H1 (cell line): ENCODE results near the gene NUBP2. TPM values are rescaled to one million over a fixed set of nuclear protein-coding genes. Genes with fewer than 3 reads are reported as not detected.

ENCODE experiments used
- CTCF ChIA-PET: fragments of 300-600 bp; sonication (Branson Sonifier 250); formaldehyde crosslinking; loops from one replicate; lab custom pipeline; 2021; ENCODE audit not compliant: partially characterized antibody; lab: Charles Lee
- POLR2A ChIA-PET: fragments of 300-600 bp; sonication (Branson Sonifier 250); formaldehyde crosslinking; loops from one replicate; lab custom pipeline; 2021; ENCODE audit warnings: inconsistent platforms; ENCODE audit not compliant: partially characterized antibody; lab: Charles Lee
- DNase-seq, 2 experiments: peaks; one replicate each; pipeline versions ENCODE4 v3.0.0 to v3.0.0-alpha.2; 2010 to 2022; ENCODE audit warnings: low spot score in 2 of 2, low read depth in 1 of 2, mixed read lengths in 1 of 2
- FAIRE-seq: peaks from 2 replicates; lab custom pipeline; 2011; peaks lifted over from hg19 to GRCh38; lab: Jason Lieb, UNC
- H2AFZ ChIP-seq: 2 replicates; pipeline ENCODE4 v1.8.1; 2012; ENCODE audit warnings: low read length, inconsistent platforms
- H2AK5ac ChIP-seq: 2 replicates; pipeline ENCODE4 v1.6.1; 2013; ENCODE audit warnings: low read depth, low read length
- H2BK120ac ChIP-seq: replicated peaks from 2 replicates; pipeline ENCODE3; 2013; ENCODE audit warnings: low read depth, low read length, inconsistent platforms
- H2BK12ac ChIP-seq: 2 replicates; pipeline ENCODE4 v1.6.1; 2013; ENCODE audit warnings: low read depth, low read length
- H2BK15ac ChIP-seq: 2 replicates; pipeline ENCODE4 v1.6.1; 2013; ENCODE audit warnings: low read length
- H2BK20ac ChIP-seq: 2 replicates; pipeline ENCODE4 v1.6.1; 2013; ENCODE audit warnings: low read length
- H2BK5ac ChIP-seq: 2 replicates; pipeline ENCODE4 v1.6.1; 2013; ENCODE audit warnings: low read depth, low read length
- H3K14ac ChIP-seq: 2 replicates; pipeline ENCODE4 v1.6.1; 2013; ENCODE audit warnings: inconsistent platforms; ENCODE audit not compliant: insufficient read length
- H3K18ac ChIP-seq: 2 replicates; pipeline ENCODE4 v1.6.1; 2013; ENCODE audit warnings: low read length; ENCODE audit errors: extremely low read depth
- H3K23ac ChIP-seq: 2 replicates; pipeline ENCODE4 v1.6.1; 2013; ENCODE audit warnings: inconsistent platforms; ENCODE audit not compliant: insufficient read length
- H3K23me2 ChIP-seq: 2 replicates; pipeline ENCODE4 v1.6.1; 2013; ENCODE audit warnings: low read depth, low read length
- H3K27ac ChIP-seq: 2 replicates; pipeline ENCODE4 v1.6.1; 2011; ENCODE audit warnings: low read depth, low read length, inconsistent platforms
- H3K27me3 ChIP-seq, 4 experiments: replicated peaks in 1 of 4; 1 replicate in 1 of 4; 2 replicates in 3 of 4; pipeline versions ENCODE4 v1.6.1 to v1.8.1; 2011 to 2013; ENCODE audit warnings: low read length in 3 of 4, mild to moderate bottlenecking in 3 of 4, inconsistent platforms in 2 of 4, mixed read lengths in 2 of 4, moderate library complexity in 1 of 4; ENCODE audit not compliant: control insufficient read depth in 3 of 4, insufficient read depth in 3 of 4; ENCODE audit errors: extremely low read depth in 1 of 4
- H3K36me3 ChIP-seq, 4 experiments: 2 replicates each; pipeline versions ENCODE4 v1.6.1 to v1.8.1; 2011 to 2013; ENCODE audit warnings: mild to moderate bottlenecking in 4 of 4, low read length in 3 of 4, moderate library complexity in 2 of 4, control low read depth in 1 of 4, inconsistent platforms in 1 of 4; ENCODE audit not compliant: insufficient read depth in 4 of 4, control insufficient read depth in 2 of 4
- H3K4ac ChIP-seq: replicated peaks from 2 replicates; pipeline ENCODE3; 2013; ENCODE audit warnings: low read length, low read depth, mixed read lengths, inconsistent platforms; ENCODE audit not compliant: insufficient read length
- H3K4me1 ChIP-seq, 4 experiments: replicated peaks in 1 of 4; 1 replicate in 1 of 4; 2 replicates in 3 of 4; pipeline versions ENCODE4 v1.6.1 to v1.8.1; 2011 to 2013; ENCODE audit warnings: low read length in 3 of 4, inconsistent platforms in 2 of 4, mixed read lengths in 1 of 4; ENCODE audit not compliant: insufficient read depth in 4 of 4, control insufficient read depth in 3 of 4
- H3K4me2 ChIP-seq, 2 experiments: 2 replicates each; pipeline versions ENCODE4 v1.6.1 to v1.8.1; 2011 to 2013; ENCODE audit warnings: low read depth in 2 of 2, low read length in 2 of 2, control low read depth in 1 of 2, inconsistent platforms in 1 of 2, mild to moderate bottlenecking in 1 of 2; ENCODE audit not compliant: insufficient read depth in 1 of 2
- H3K4me3 ChIP-seq, 4 experiments: fragments of 200-600, 300-600 bp in 1 of 4; sonication (generic), shearing (Covaris generic), sonication (Bioruptor Twin) in 1 of 4; 2 replicates each; pipeline versions ENCODE4 v1.5.1 to v1.8.1; 2011 to 2016; ENCODE audit warnings: low read length in 4 of 4, low read depth in 3 of 4, control low read depth in 2 of 4, inconsistent platforms in 2 of 4, mild to moderate bottlenecking in 2 of 4, mixed read lengths in 1 of 4, moderate library complexity in 1 of 4; ENCODE audit not compliant: insufficient read depth in 2 of 4; ENCODE audit errors: extremely low read depth in 1 of 4
- H3K56ac ChIP-seq: replicated peaks from 2 replicates; pipeline ENCODE3; 2013; ENCODE audit warnings: low read depth, mild to moderate bottlenecking, mixed read lengths, low read length, inconsistent platforms; ENCODE audit not compliant: insufficient read length
- H3K79me1 ChIP-seq: 2 replicates; pipeline ENCODE4 v1.6.1; 2013; ENCODE audit warnings: low read depth, low read length, control low read depth
- H3K79me2 ChIP-seq, 2 experiments: 2 replicates each; pipeline versions ENCODE4 v1.6.1 to v1.8.1; 2012 to 2013; ENCODE audit warnings: low read length in 2 of 2, mild to moderate bottlenecking in 2 of 2, inconsistent platforms in 1 of 2; ENCODE audit not compliant: insufficient read depth in 2 of 2, control insufficient read depth in 1 of 2
- H3K9ac ChIP-seq, 4 experiments: replicated peaks in 1 of 4; 1 replicate in 1 of 4; 2 replicates in 3 of 4; pipeline versions ENCODE4 v1.6.1 to v1.8.1; 2011 to 2013; ENCODE audit warnings: low read depth in 3 of 4, low read length in 3 of 4, control low read depth in 2 of 4, mild to moderate bottlenecking in 2 of 4, moderate library complexity in 2 of 4, inconsistent platforms in 1 of 4; ENCODE audit errors: extremely low read depth in 1 of 4
- H3K9me3 ChIP-seq, 2 experiments: 2 replicates each; pipeline versions ENCODE4 v1.6.1 to v1.8.1; 2012 to 2013; ENCODE audit warnings: mild to moderate bottlenecking in 2 of 2, moderate library complexity in 2 of 2, control low read depth in 1 of 2, inconsistent platforms in 1 of 2, low read depth in 1 of 2, low read length in 1 of 2, mixed read lengths in 1 of 2; ENCODE audit not compliant: insufficient read depth in 2 of 2
- H4K20me1 ChIP-seq, 2 experiments: replicated peaks in 1 of 2; 2 replicates each; pipeline versions ENCODE3 to v1.8.1; 2011 to 2013; ENCODE audit warnings: inconsistent platforms in 2 of 2, low read length in 2 of 2, mild to moderate bottlenecking in 1 of 2; ENCODE audit not compliant: insufficient read depth in 2 of 2, control insufficient read depth in 1 of 2
- H4K5ac ChIP-seq: 2 replicates; pipeline ENCODE4 v1.6.1; 2013; ENCODE audit warnings: low read length, low read depth, mixed read lengths, inconsistent platforms; ENCODE audit not compliant: insufficient read length
- H4K8ac ChIP-seq: 2 replicates; pipeline ENCODE4 v1.8.0; 2013; ENCODE audit warnings: mild to moderate bottlenecking, moderate library complexity, low read length, inconsistent platforms; ENCODE audit not compliant: insufficient read depth; ENCODE audit errors: extremely low read depth
- H4K91ac ChIP-seq: replicated peaks from 2 replicates; pipeline ENCODE3; 2013; ENCODE audit warnings: low read length, mixed read lengths, inconsistent platforms; ENCODE audit not compliant: insufficient read length
- ASH2L ChIP-seq: fragments of 200-600, 300-600 bp; sonication (generic); IDR thresholded peaks from one replicate; pipeline ENCODE4 v1.7.1; 2017; ENCODE audit warnings: low read length
- EZH2 ChIP-seq: fragments of 200-600 bp; sonication (generic); IDR thresholded peaks from 2 replicates; pipeline ENCODE4 v1.7.1; 2012; ENCODE audit warnings: low read depth, mild to moderate bottlenecking, moderate library complexity, low read length, inconsistent platforms; ENCODE audit not compliant: severe bottlenecking
- GTF2F1 ChIP-seq: IDR thresholded peaks from 2 replicates; pipeline ENCODE4 v1.6.1; 2012; ENCODE audit warnings: low read depth, low read length, improper control_type of control experiment, borderline replicate concordance
- SUZ12 ChIP-seq: fragments of 200-600 bp; sonication (generic); IDR thresholded peaks from 2 replicates; pipeline ENCODE4 v1.6.1; 2012; ENCODE audit warnings: mild to moderate bottlenecking, inconsistent platforms, low read length, moderate library complexity, mixed read lengths
- WGBS, 2 experiments: shearing (Covaris generic) in 1 of 2; methylation state at CpG; one replicate each; pipeline versions ENCODE4 v1.1.6 to v1.1.7; 2013 to 2015; ENCODE audit warnings: low lambda C conversion rate in 2 of 2, mixed read lengths in 2 of 2, inconsistent platforms in 1 of 2, low coverage in 1 of 2, missing lambda C conversion rate in 1 of 2; ENCODE audit not compliant: insufficient replicate concordance in 2 of 2, insufficient coverage in 1 of 2, insufficient read length in 1 of 2; ENCODE audit errors: extremely low coverage in 1 of 2, missing lambda C conversion rate in 1 of 2; 5-methylcytosine and 5-hydroxymethylcytosine counted together
- polyA plus RNA-seq, 7 experiments: library from polyadenylated mRNA; depleted of rRNA in 3 of 7; stranded (reverse) in 5 of 7; unstranded in 2 of 7; fragments of >200 nt in 5 of 7; fragments of 200-250 nt in 2 of 7; gene quantifications; 1 replicate in 5 of 7; 2 replicates in 1 of 7; 4 replicates in 1 of 7; pipeline versions ENCODE4 v1.2.1 to v1.2.3, GENCODE V29; 2011 to 2013; ENCODE audit warnings: missing spikeins in 2 of 7, mixed read lengths in 2 of 7
- total RNA-seq: library from RNA; stranded (reverse); fragmentation: NEBNext Ultra II Directional; extraction: Animal tissue kit (Norgen Biotek cat#: 25700); gene quantifications from 2 replicates; pipeline ENCODE4 v1.2.1, GENCODE V29; 2021
- TF ChIP-seq, protein P1 (sequence below), 3 experiments: IDR thresholded peaks; 1 replicate in 2 of 3; 2 replicates in 1 of 3; pipeline versions ENCODE4 v1.5.1 to v1.6.1; 2011; ENCODE audit warnings: low read length in 3 of 3, mild to moderate bottlenecking in 3 of 3, inconsistent platforms in 2 of 3, low read depth in 1 of 3, moderate library complexity in 1 of 3; ENCODE audit not compliant: insufficient read depth in 1 of 3; ENCODE audit errors: control extremely low read depth in 1 of 3
- TF ChIP-seq, protein P2 (sequence below): IDR thresholded peaks from 2 replicates; pipeline ENCODE4 v1.6.1; 2012; ENCODE audit warnings: low read length, inconsistent platforms

The NUBP2 gene
- total and polyA plus RNA-seq, 2 of the 8 experiments (the other 6 are each of a cell fraction or from before 2014, with no cell fraction given) = 70.3 to 96.9 TPM

DNA sequence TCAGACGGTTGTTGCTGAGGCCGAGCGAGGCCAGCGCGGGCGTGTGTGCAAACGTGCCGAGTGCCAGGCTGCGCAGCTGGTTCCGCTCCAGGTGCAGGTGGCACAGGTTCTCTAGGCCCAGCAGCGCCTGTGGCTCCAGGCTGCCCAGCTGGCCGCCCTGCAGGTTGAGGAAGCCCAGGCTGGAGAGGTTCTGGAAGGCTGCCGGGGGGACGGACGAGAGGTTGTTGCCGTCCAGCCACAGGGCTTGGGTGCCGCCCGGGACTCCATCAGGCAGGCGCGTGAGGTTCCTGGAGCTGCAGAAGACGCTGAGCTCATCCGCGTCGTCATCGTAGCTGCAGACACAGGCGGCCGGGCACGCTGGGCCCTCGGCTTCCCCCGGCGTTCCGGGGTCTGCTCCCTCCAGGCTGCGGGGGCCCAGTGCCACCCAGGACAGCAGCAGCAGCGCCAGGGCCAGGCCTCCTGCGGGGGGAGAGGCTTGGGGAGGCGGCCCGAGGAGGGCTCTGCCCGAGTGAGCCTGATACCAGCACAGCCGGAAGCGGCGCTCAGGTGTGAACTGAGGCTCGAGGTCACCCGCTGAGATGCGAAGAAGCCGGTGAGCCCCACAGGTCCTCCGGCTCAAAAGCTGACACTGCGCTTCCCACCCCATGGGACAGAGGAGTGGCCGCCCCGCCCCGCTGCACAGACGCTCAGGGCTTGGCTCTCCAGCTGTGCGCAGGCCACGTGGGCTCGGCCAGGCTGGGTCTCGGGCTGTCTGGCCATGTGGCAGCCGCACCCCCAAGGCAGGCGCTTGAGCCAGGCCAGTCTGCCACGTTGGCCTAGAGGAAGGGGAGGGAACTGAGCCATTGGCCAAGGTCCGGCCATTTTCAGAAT, 9.4 kb downstream of the NUBP2 start:
- Histone ChIP-seq H3K36me3 (peaks cover 0 to 37% (median 2%) of the 10 kb centered on the region in 4 experiments; a peak in 4 of 8 replicates), H3K9me3 (peaks cover 0 to 1% of the 10 kb centered on the region in 2 experiments; a peak in 1 of 4 replicates), H3K14ac (no peak overlapping the region), H3K4me3 (no peak overlapping the region), H3K9ac (no peak overlapping the region), H4K91ac (no peak overlapping the region), H4K5ac (no peak overlapping the region), H4K8ac (peak overlapping the region; percentile 5; the same call in 1 of the 2 replicates), H2BK120ac (no peak overlapping the region), H2AFZ (no peak overlapping the region), H3K27ac (no peak overlapping the region), H2BK15ac (no peak overlapping the region), H4K20me1 (peaks cover under 1 to 3% of the 10 kb centered on the region in 2 experiments), H3K4me2 (no peak overlapping the region), H3K4me1 (no peaks in the 10 kb centered on the region), H3K23me2 (no peaks in the 10 kb centered on the region), H3K79me1 (peaks cover under 1% of the 10 kb centered on the region), H2BK12ac (no peak overlapping the region), H3K56ac (no peak overlapping the region), H3K27me3 (no peaks in the 10 kb centered on the region), H2BK20ac (no peak overlapping the region), H2BK5ac (no peak overlapping the region), H2AK5ac (no peak overlapping the region), H3K4ac (no peak overlapping the region), H3K23ac (no peak overlapping the region), H3K79me2 (no peaks in the 10 kb centered on the region; a peak in 2 of 4 replicates), H3K18ac (no peak overlapping the region)
- FAIRE-seq (no peak), DNase-seq (no peak)
- ChIA-PET POLR2A (interaction anchor here (0.6 to 4.2 kb wide), 7 partner anchors 8 to 114 kb away, joined by 3 to 26 read pairs (median 4); partner anchors contain the start of genes EME2, JPT2, MRPS34 and NME3), CTCF (interaction anchor here (1.0 to 2.2 kb wide), 8 partner anchors 10 to 68 kb away, joined by 3 to 6 read pairs (median 4); partner anchors contain the start of genes NUBP2 and SPSB3)
- 94% methylated on average over 43 of the region's 59 CpGs; no CpG with 5 or more reads in 1 of the 2 experiments for WGBS, 2 experiments
- TF ChIP-seq GTF2F1 (no peak), SUZ12 (no peak), ASH2L (no peak), EZH2 (no peak)
- TF ChIP-seq, protein P1, sequence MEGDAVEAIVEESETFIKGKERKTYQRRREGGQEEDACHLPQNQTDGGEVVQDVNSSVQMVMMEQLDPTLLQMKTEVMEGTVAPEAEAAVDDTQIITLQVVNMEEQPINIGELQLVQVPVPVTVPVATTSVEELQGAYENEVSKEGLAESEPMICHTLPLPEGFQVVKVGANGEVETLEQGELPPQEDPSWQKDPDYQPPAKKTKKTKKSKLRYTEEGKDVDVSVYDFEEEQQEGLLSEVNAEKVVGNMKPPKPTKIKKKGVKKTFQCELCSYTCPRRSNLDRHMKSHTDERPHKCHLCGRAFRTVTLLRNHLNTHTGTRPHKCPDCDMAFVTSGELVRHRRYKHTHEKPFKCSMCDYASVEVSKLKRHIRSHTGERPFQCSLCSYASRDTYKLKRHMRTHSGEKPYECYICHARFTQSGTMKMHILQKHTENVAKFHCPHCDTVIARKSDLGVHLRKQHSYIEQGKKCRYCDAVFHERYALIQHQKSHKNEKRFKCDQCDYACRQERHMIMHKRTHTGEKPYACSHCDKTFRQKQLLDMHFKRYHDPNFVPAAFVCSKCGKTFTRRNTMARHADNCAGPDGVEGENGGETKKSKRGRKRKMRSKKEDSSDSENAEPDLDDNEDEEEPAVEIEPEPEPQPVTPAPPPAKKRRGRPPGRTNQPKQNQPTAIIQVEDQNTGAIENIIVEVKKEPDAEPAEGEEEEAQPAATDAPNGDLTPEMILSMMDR (IDR thresholded peaks at IDR 0.05; ENCODE audit: control extremely low read depth in 1 of 3, insufficient read depth in 1 of 3, low read depth in 1 of 3, low read length in 3 of 3) = no peak
- TF ChIP-seq, protein P2, sequence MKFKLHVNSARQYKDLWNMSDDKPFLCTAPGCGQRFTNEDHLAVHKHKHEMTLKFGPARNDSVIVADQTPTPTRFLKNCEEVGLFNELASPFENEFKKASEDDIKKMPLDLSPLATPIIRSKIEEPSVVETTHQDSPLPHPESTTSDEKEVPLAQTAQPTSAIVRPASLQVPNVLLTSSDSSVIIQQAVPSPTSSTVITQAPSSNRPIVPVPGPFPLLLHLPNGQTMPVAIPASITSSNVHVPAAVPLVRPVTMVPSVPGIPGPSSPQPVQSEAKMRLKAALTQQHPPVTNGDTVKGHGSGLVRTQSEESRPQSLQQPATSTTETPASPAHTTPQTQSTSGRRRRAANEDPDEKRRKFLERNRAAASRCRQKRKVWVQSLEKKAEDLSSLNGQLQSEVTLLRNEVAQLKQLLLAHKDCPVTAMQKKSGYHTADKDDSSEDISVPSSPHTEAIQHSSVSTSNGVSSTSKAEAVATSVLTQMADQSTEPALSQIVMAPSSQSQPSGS = no peak
